GM21717 (cell line): ENCODE measurements around the gene EEF1G.
A peak's percentile ranks its signal among the peaks of the same experiment; 100 is the strongest.
"Not testable (repeated sequence)": the region's sequence is repeated elsewhere in the genome, so short reads cannot be mapped to it uniquely, and the experiment has no call there.

ENCODE experiments used
- ATAC-seq: cut with Tn5 transposase; IDR thresholded peaks from one replicate; pipeline ENCODE4 v1.9.1; 2021; ENCODE audit warnings: mild to moderate bottlenecking, moderate library complexity; ENCODE audit not compliant: unreplicated experiment

The EEF1G gene

GRCh38 chr11:62603776-62604299 is 30.1 kb upstream of the EEF1G start:
- ATAC-seq = no peak

GRCh38 chr11:62603072-62603408 is 29.3 kb upstream of the EEF1G start:
- ATAC-seq = no peak

- no peak for ATAC-seq
These were observed 28.7 kb upstream of the EEF1G start for GRCh38 chr11:62602141-62603071.

GRCh38 chr11:62601372-62602140 is 27.9 kb upstream of the EEF1G start, which contains the start of gene MTA2:
MTA2 (minus strand) TSS chr11:62601865; CDS start chr11:62601450, 415 bp downstream.
- peak; percentile 64 for ATAC-seq

- peak; percentile 10 for ATAC-seq
These were observed 27.4 kb upstream of the EEF1G start for GRCh38 chr11:62601122-62601371.

GRCh38 chr11:62600367-62601121 is 26.9 kb upstream of the EEF1G start:
- ATAC-seq = no peak

GRCh38 chr11:62599901-62600300 is 26.2 kb upstream of the EEF1G start:
- ATAC-seq = no peak

- ATAC-seq = peak; percentile 37
These were observed 25.5 kb upstream of the EEF1G start for GRCh38 chr11:62599069-62599696.

- ATAC-seq = no peak
These were observed 21.4 kb upstream of the EEF1G start for GRCh38 chr11:62595124-62595523.

GRCh38 chr11:62593434-62594044 is 19.8 kb upstream of the EEF1G start:
- no peak for ATAC-seq

GRCh38 chr11:62592989-62593421 is 19.3 kb upstream of the EEF1G start:
- no peak for ATAC-seq

GRCh38 chr11:62592146-62592815 is 18.6 kb upstream of the EEF1G start:
- ATAC-seq = no peak

- peak; percentile 80 for ATAC-seq
These were observed 17.9 kb upstream of the EEF1G start, which contains the start of gene TUT1 for GRCh38 chr11:62591448-62592145. TUT1 (minus strand) TSS chr11:62591523; CDS start chr11:62591485, 38 bp downstream.

GRCh38 chr11:62588966-62589637 is 15.4 kb upstream of the EEF1G start:
- ATAC-seq = no peak

- not testable (repeated sequence) for ATAC-seq
These were observed 11.7 kb upstream of the EEF1G start for GRCh38 chr11:62585356-62585755.

- not testable (repeated sequence) for ATAC-seq
These were observed 8.0 kb upstream of the EEF1G start for GRCh38 chr11:62581735-62582134.

GRCh38 chr11:62580959-62581715 is 7.4 kb upstream of the EEF1G start:
- no peak for ATAC-seq

GRCh38 chr11:62579252-62579651 is 5.6 kb upstream of the EEF1G start:
- no peak for ATAC-seq
